ENCODE measurements around the gene PTPRQ.
A peak's percentile ranks its signal among the peaks of the same experiment; 100 is the strongest.

Gene PTPRQ

DNA sequence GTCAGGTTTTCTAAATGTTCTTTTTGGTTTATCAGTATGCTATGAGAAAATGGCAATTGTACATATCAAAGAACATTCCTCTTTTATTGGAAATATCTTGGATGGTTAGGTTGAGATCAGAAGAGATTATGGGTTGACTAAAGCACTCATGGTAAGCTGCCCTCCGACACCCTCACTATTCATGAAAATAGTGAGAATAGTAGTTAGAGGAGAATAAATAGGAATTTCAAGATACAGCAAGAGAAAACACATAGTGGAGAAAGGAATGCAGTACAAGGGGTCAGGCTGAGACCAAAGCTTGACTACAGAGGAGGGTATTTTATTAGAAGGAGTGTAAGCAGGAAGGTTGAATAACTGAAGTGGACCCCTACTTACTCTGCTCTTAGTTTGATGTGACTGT, 112.5 kb downstream of the PTPRQ start:
- DNase-seq (ENCODE audit: low read depth): no peak

DNA sequence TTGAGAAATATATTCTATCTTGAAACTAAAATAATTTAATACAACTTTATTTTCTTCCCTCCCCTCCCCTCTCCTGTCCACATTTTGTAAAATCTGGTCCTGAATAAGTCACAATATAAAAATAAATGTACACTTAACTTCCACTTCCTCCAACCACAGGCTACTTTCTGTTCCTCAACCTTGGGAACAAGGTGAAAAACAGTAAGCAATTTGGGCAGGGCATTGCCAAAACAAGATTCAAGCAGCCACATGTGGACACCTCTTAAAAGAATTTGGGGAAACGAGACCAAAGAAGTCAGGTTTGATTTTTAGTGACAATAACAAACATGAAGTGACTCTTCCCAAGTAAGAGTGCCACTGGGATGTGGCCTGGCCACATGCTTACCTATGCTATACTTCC, 115.7 kb downstream of the PTPRQ start:
- DNase-seq (ENCODE audit: low read depth): no peak

DNA sequence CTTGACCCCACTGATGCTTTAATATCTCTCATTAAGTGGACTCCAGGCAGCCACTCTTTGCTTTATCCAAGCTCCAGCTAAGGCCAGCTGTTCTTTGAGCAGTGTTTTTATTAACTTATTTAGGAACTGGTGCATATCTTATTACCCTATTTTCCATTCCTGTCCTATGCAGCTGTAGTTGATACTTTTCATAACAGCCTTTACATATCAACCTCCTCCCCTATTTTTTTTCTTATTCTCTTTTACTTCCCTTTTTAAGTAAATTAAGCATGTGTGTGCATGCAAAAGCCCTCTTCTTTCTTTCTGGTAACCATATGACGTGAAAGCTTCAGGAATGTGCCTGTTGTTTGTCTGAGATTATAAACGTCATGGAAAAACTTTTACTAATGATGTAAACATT, 121.2 kb downstream of the PTPRQ start:
- DNase-seq (ENCODE audit: low read depth): peak; percentile 73

DNA sequence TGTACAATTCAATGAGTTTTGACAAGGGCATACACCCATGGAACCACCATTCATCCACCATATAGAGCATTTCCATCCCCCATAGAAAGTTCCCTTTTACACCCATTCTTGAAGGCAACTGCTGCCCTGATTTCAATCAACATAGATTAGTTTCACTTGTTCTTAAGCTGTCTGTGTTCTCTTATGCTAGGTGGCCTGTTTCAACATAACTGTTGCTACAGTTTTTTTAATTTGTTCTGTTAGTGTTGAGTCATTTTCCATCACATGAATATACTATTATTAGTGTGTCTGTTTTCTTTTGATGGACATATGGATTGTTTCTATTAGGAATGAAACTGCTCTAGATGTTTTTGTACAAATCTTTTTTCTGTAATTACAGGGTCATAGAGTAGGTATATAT, 123.4 kb downstream of the PTPRQ start:
- peak; percentile 77 for DNase-seq (ENCODE audit: low read depth)

DNA sequence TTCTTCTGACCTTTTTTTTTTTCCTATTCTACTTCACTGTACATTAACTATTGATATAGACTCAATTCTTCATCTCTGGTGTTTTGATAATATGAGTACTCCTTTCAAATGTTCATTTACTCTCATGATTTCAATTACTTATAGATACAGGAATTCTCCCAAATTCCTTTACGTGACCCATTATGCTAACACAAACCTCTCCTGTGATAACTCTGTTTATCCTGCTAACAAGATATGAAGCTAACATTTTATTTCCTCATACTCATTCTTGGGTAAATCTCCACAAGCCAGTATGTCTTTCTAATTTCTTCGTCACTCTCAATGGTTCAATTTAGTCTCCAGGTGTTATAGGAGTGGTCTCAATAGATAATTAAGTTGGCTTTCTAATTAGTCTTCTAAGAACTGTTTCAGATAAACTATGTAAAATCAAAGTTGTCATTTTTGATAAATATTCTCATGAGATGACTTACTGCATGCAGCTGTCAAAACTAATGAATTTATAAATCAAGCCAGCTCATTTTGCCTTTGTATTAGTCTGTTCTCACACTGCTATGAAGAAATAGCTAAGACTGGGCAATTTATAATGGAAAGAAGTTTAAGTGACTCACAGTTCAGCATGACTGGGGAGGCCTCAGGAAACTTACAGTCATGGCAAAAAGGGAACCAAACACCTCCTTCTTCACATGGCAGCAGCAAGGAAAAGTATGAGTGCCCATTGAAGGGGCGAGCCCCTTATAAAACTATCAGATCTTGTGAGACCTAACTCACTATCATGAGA, 132.8 kb downstream of the PTPRQ start:
- DNase-seq (ENCODE audit: low read depth): no peak

DNA sequence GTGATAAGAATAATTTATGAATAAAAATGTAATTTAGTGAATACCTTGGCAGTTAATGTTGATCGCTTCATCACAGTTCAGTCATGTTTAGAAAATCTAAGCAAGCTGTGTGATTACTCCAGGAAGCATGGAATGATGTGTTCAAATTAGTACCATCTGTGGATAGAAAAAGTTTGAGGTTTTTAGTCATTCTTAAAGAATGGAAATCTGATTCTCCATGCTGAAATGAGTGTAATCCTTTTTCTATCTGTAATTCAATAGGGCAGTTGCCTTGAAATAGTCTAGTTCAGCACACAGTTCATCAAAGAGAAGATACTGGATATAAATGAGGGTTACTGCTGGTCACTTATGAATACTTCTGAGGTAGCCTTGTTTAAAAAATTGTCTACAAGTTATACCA, 136.2 kb downstream of the PTPRQ start:
- peak; percentile 91 for DNase-seq (ENCODE audit: low read depth)

DNA sequence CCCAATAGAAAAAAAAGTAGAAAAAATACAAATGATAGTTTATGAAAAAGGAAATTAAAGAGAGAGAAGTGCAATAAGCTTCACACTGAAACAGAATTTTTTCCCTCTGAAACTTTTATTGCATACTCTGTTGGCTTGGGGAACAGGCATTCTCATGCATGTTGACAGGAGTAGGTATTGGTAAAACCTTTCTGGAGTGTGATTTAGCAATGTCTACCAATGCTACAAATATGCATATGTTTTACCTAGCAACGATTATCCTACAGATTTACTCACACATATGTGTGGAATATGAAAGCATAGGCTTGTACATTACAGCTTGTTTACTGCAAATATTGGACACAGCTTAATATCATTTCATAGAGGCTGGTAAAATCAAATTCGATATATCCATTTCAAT, 137.7 kb downstream of the PTPRQ start:
- no peak for DNase-seq (ENCODE audit: low read depth)

DNA sequence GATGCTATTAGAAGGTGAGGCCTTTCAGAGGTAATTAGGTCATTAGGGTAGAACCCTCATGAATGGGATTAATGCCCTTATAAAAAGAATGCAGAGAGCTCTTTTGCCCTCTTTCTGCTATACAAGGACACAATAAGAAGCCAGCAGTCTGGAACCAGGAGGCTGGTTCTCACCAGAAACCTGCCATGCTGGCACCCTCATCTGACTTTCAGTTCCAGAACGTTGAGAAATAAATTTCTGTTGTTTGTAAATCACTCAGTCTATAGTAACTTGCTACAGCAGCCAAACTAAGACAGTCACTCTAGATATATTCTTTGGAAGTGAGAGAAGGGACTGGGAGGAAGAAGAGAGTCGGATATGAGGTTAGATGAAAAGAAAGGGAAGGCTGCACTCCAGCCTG, 138.4 kb downstream of the PTPRQ start:
- DNase-seq (ENCODE audit: low read depth): peak; percentile 60

DNA sequence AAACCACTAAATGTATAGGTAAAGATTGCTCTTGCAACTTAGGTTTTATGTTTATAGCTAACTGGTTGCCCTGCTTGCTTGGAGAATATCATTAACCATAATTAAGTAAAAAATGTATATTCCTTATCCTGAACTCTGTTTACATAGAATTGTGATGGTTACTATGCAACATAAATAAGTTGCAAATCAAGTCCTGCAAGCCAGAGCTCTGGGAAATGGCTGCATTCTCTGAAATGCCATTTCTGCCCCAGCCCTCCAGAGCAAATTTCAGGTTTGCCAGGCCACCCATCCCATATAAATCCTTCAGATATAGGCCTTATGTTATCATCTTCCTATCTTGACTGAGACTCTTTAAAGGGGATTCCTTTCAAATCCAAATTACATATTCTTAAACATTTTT, 145.0 kb downstream of the PTPRQ start:
- DNase-seq (ENCODE audit: low read depth): no peak

DNA sequence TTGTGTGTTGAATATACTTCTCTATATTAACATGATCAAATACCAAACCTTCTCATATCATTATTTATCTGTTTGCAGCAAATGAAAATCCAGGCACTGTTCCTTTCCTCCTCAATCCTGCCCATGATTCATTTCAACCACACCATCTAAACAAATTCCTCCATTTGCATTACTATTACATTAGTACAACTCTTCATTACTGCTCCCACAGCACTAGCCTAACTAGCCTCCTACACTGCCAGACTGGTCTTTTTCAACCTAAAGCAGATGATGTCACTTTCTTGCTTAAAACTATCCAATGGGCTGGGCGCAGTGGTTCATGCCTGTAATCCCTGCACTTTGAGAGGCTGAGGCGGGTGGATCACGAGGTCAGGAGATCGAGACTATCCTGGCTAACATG, 146.1 kb downstream of the PTPRQ start:
- no peak for DNase-seq (ENCODE audit: low read depth)

DNA sequence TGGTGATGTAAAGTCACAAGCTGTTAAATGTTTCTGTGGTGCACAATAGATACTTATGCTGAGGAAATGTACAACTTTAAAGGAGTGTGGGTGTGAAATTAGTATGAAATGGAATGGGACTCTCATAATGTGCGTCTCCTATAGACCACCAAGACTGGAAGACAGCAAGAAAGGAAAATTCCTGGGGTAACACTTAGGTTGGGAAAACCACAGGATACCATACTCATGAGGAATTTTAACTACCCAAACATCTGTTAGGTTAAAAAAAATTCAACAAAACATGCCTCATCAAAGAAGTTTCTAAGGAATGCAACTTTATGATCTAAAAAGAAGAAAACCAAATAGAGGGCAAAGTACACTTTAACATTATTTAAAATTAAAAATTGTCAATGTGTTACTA, 149.7 kb downstream of the PTPRQ start:
- DNase-seq (ENCODE audit: low read depth): peak; percentile 54

DNA sequence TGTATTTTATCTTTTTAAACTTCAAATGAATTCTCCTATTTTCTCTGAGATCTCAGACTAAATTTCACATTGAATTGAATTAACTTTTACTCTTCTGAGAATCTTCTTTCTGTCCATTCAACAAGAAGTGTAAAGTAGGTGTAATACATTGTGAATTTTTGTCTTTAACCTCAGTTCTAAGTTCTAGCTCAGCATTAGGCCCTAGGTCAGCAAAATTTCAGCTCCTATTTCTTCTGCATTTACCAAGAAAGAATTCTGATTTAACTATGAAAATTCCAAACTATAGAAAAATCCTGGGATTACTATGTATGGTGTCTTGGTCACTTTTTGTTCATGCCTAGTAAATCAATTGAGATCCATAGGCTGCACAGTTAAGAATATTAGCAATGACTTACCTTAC, 152.5 kb downstream of the PTPRQ start:
- DNase-seq (ENCODE audit: low read depth): no peak

DNA sequence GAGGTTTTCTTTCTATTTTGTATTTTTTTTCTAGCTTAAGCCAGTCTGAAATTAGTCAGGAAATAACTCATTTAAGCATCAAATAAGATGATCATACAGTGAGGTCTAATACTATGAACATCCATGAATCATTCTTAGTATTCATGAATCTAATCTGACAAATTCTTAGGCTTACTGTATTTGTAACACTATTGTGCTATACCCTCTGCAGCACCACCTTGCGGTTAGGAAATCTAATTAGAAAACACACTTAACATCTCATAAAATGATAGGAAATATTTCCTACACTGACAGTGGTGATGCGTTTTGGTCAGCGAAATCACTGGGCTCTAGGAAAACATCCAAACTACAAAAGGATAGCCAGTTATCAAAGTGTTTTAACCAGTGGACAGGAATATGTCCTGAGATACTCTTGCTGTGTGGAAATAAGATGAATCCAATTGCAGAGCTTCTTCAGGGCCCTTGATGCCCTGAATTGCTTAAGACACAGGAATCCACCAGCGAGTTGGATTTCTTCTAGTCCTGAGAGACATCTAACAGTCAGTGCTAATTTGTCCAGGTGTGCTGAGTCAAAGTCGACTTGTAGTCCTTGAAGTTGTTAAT, 154.1 kb downstream of the PTPRQ start:
- DNase-seq (ENCODE audit: low read depth): peak; percentile 72

DNA sequence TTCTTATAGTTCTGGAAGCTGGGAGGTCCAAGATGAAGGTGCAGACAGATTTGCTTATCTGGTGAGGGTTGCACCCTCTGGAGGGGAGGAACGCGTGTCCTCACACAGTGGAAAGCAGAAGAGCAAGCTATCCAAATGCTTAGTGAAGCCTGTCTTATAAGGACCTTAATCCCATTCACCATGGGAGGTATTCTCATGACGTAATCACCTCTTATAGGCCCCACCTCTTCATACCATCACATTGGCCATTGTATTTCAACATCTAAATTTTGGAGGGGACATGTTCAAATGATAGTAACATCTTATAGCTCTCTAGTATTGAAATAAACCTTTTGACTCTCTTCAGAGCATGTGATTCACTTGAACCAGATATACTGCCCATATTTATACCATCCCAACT, 158.4 kb downstream of the PTPRQ start:
- DNase-seq (ENCODE audit: low read depth): no peak

DNA sequence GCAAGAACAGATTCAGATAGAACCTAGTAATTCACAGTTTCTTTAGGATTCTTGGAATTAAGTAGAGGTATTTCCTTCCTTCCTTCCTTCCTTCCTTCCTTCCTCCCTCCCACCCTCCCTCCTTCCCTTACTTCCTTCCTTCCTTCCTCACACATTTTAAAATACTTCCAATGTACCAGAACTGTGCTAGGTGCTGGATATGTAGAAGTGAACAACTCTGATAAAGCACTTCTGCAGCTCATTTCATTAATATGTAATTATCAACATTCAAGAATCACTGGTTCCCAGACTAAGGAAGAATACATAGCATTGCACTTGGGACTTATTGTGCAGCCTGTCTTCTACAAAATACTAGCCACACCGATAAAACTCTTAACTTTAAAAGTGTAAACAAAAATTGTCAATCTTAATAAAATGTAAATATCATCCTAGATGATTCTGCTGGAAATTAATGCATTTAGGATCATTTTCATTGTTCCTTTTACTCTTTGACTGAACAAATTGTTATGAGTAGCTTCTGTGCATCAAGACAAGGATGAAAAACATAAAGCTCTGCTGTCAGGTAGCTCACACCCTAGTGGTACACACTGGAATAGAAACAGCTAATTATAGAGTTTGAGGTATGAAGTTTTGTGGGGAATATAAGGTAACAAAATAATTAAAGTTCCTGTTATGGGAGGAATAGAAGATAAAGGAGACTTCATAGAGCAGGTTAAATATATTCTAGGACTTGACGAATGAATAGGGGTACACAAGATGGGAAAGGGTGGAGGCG, 163.5 kb downstream of the PTPRQ start:
- DNase-seq (ENCODE audit: low read depth): no peak

DNA sequence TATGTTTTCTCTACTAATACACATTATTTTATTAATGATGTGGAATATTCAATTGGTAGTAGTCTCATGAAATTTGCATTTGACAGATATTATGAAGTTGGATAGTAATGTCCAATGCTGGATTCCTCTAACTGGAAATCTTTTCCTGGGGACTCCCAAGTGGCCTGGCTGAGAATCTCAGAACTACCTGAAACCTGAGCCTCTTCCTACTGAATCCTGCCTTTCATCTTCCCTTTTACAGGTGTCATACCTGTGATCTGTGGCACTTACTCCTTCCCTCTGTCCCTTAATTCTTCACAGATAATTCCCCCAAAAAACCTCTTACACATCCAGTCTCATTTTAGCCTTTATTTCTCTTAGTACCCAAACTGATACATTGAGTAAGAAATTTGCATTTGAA, 173.7 kb downstream of the PTPRQ start:
- no peak for DNase-seq (ENCODE audit: low read depth)

DNA sequence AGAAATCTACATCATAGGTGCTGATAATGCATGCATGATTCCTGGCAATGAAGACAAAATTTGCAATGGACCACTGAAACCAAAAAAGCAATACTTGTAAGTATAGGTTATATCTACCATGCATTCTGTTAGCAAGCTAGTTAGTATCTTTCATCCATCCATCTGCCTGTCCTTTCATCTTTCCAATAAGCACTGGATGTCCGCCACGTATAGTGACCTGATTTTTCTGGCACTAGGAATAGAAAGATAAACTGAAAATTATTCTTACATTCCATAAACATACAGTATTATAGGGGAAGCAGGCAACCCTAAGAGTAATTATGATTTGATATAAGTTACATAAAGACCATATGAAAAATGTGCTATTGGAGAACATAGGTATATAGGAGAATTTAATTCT, 176.2 kb downstream of the PTPRQ start:
- DNase-seq (ENCODE audit: low read depth): no peak

DNA sequence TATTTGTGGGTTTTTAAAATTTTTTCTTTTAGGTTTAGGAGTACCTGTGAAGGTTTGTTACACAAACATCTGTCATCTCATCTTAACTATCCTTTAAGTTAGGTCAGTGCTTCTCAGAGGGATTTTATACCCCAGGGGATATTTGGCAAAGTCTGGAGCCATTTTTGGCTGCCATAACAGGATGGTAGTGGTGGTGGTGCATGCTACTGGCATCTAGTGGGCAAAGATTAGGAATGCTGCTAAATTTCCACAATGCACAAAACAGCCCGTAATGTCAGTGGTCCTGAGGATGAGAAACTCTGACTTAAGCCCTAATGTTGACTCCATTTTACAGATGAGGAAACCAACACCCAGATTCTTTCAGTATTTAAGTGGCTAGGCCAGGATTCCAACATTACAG, 178.2 kb downstream of the PTPRQ start:
- peak; percentile 26 for DNase-seq (ENCODE audit: low read depth)

DNA sequence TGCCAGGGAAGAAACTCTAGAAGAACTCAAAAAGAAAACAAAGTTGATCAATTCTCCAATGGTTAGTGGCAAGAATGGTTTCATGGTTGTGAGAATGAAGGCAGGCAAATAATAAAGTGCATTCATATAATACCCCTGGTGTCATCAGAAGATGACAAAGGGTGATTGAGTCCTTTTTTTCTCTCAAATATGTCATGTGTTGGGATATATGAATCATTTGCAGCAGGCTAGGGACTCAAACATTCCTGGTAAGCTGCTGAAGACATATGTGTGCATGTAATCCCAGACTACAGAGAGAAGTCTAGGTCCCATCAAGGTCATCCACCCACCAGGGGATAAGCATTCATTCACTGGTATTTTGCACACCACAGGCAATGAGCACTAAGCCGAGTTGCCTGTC, 181.0 kb downstream of the PTPRQ start:
- peak; percentile 4 for DNase-seq (ENCODE audit: low read depth)

DNA sequence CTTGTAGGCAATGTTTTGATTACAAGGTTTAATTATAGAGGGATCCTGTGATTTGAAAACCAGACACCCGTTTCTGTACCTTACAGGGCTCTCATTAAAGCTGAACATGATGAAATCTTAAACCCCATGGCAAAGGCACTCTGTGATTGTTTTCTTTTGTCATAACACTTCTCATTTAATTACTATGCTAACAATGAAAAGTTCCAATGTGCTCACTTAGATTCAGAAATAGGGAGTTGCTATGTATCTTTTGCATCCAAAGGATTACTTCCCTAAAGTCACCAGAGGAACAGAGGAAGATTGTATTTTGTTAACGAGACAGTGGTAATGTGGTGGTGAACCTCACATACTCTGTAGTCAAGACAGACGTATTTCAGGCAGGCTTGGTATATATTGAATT, 181.9 kb downstream of the PTPRQ start:
- peak; percentile 71 for DNase-seq (ENCODE audit: low read depth)

DNA sequence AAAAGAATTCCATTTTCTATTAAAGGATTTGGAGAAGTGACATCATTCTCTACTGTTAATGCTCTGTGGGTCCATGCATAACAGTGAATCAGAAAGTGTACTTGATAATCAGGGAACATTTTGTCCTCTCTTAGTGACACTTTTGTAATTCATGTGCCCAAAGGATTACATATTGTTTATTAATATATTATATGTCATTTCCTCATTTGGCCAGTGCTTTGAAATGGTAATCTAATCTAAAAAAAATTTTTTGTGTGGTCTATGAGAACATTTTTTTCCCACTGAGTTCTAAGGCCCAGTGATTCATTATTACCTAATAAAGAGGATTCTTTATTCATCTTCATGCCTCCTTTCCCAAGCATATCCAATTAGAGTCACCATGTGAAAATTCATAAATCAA, 183.7 kb downstream of the PTPRQ start:
- DNase-seq (ENCODE audit: low read depth): peak; percentile 93

DNA sequence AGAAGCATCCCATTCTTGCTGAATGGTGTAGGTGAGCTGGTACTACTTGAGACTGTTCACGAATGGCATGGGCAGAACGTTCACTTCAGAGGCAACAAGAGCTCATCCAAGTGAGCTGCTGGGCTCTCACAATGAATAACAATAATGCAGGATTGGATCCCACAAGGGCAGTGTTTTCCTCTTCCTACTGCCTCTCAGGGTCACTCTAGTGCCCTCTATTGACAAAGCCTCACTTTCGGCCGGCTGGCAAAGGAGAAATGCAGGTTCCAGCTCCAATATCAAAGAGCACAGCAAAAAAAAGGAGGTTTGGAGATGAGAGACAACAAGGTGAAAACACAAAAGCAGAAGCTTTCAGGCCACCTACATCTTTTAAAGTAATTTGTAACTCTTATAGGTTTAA, 188.8 kb downstream of the PTPRQ start:
- no peak for DNase-seq (ENCODE audit: low read depth)

DNA sequence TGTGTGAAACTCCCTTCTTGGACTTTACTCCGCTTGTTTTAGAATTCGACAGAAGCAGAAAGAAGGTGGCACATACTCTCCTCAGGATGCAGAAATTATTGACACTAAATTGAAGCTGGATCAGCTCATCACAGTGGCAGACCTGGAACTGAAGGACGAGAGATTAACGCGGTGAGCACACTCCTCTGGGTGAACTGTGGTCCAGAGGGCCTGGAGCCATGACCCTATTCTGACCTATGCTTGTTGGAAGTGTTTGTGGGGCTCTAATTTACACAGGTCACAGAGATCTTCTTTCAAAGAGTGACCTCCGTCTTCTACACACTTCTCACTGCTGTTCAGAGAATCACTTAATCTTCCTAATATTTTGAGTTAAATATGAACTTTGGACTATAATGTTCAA, 190.9 kb downstream of the PTPRQ start:
- no peak for DNase-seq (ENCODE audit: low read depth)
